Dermis blood vessel endothelial cell (primary cell): ENCODE measurements around the gene C19orf12. TPM values are rescaled to one million over a fixed set of nuclear protein-coding genes. Genes with fewer than 3 reads are reported as not detected.

Source experiments
- DNase-seq: peaks from one replicate; pipeline ENCODE4 v3.0.0; 2010
- total RNA-seq: library from RNA; depleted of rRNA; stranded (reverse); fragments of >200 nt; gene quantifications from 2 replicates; pipeline ENCODE4 v1.2.3, GENCODE V29; 2014

C19orf12 gene
- total RNA-seq, 1 donor from 2014 or later: 29.8 TPM

DNA sequence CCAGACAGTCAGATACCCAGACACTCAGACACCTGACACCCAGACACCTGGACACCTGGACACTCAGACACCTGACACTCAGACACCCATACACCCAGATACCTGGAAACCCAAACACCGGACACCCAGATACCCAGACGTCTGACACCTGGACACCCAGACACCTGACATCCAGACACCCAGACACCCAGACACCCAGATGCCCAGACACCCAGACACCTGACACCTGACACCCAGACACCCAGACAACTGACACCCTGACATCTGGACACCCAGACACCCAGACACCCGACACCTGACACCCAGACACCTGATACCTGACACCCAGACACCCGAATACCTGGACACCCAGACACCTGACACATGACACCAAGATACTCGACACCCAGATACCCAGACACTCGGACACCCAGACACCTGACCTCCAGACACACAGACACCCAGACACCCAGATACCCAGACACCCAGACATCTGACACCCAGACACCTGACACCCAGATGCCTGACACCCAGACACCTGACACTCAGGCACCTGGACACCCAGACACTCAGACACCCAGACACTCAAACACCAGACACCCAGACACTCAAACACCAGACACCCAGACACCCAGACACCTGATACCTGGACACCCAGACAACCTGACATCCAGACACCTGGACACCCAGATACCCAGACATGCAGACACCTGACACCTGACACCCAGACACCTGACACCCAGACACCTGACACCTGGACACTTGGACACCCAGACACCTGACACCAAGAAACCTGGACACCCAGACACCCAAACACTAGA lies 19.1 kb downstream of the C19orf12 start:
- DNase-seq: no peak

DNA sequence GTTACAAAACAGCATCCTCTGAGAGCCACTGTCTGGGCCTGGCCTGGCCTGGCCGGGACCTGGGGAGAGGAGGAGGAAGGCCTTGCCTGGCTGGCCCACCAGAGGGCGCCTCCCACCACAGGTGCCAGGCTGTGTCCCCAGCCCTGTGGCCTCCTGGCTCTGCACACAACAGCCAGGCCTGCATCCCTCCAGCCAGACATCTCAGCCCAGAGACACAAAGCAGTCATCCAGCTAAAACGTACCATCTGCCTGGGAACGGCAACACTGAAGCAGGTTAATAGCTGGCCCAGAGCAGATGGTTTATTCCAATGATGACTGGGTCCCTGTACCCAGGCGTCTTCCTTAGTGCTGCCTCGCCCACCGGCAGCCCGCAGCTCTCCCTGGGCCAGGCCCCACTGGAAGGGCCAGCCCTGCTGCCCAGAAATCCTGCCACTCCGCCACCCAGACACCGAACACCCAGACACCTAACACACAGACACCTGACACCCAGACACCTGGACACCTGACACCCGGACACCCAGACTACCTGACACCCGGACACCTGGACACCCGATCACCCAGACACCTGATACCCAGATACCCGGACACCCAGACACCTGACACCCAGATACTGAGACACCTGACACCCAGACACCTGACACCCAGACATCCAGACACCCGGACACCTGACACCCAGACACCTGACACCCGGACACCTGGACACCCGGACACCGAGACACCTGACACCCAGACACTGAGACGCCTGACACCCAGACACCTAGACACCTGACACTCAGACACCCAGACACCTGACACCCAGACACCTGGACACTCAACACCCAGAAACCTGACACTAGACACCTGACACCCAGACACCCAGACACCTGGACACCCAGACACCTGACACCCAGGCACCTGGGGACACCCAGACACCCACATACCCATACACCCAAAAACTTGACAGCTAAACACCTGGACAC lies 20.1 kb downstream of the C19orf12 start:
- peak; percentile 84 for DNase-seq

DNA sequence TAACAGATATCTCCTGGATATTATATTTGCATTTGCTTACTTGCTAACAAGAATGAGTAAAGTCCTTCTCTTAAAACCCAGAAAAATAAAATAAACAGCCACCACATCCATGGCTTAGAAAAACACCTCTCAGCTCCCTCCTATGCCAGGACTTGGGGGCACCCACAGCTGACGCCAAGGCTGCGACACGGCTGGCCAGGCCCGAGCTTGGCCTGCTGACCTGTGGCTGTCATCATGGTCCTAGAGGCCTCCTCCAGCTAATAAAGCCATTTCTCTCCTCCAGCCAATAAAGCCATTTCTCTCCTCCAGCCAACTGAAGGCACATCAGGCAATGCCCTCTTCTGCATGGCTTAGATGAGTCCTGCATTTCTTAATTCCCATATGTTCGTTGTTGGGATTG lies 20.9 kb downstream of the C19orf12 start:
- no peak for DNase-seq

DNA sequence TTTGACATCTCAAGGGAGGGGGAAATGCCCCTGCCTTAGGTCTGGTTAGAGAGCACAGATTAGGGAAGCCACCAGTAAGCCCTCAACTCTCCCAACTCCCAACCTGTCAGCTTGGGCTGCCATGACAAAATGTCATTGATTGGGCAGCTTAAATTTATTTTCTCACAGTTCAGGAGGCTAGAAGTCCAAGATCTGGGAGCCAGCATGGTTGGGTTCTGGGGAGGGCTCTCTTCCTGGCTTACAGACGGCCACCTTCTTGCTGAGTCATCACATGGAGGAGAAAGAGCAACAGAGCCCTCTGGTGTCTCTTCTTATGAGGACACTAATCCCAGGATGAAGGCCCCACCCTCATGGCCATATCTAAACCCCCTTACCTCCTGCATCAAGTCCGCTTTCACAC lies 24.2 kb downstream of the C19orf12 start:
- peak; percentile 63 for DNase-seq

DNA sequence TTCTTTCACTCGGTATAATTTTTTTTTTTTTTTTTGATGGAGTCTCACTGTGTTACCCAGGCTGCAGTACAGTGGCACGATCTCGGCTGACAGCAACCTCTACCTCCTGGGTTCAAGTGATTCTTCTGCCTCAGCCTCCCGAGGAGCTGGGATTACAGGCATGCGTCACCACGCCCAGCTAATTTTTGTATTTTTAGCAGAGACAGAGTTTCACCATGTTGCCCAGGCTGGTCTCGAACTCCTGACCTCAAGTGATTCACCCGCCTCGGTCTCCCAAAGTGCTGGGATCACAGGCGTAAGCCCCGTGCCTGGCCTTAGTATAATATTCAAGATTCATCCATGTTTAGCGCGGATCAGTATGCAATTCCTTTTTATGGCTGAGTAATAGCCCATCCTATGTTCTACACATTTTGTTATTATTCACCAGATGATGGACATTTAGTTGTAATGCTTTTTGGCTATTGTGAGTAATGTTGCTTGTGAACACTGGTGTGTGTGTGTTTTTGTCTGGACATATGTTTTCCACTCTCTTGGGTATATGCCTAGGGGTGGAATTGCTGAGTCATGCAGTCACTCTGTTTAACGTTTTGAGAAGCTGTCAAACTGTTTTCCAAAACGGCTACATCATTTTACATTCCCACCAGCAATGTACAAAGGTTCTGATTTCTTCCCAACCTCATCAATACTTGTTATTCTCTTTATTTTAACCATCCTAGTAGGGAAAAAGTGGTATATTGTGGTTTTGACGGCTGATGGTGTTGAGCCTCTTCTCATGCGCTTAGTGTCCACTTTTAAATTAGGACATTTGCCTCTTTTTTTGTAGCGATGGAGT lies 26.9 kb downstream of the C19orf12 start:
- peak; percentile 26 for DNase-seq

DNA sequence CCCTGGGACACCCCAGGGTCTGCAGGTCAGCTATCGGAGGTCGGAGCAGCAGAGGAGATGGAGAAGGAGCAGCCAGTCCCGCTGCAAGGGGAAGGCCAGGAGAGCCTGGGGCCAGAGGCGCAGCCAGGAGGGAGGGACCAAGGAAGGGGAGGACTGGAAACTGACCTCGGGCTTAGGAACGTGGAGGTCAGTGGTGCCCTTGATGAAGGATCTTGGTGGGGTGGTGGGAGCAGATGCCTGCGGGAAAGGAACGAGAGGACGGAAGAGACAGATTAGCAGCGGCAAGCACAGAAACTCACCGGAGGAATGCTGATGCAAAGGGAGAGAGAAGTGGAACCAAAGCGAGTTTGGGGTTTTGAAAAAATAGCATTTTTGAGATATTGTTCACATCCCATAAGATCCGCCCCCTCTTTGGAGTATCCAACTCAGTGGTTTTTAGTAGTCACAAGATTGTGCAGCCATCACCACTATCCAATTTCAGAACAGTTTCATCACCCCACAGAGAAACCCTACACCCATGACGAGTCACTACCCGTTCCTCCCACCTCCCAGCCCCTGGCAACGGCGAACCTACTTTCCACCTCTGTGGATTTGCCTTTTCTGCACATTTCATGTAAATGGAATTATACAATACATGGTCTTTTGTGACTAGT lies 27.7 kb downstream of the C19orf12 start:
- DNase-seq: no peak

DNA sequence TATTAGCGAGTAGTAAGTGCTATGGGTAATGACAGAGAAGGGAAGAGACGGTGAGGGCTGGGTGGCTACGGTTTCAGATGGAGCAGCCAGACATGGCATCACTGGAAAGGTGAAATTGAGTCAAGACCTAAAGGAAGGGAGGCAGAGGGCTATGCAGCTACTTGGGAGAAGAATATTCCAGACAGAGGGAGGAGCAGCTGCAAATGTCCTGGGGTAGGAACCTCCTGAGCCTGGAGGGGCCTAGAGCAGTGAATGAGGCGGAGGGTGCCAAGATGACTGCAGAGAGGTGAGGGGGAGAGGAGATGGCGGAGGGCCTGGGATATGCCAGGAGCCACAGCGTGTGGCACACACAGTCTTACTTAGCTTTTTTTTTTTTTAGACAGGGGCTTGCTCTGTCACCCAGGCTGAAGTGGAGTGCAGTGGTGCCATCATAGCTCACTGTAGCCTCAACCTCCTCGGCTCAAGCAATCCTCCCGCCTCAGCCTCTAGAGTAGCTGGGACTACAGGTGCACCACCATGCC lies 28.7 kb downstream of the C19orf12 start:
- no peak for DNase-seq

DNA sequence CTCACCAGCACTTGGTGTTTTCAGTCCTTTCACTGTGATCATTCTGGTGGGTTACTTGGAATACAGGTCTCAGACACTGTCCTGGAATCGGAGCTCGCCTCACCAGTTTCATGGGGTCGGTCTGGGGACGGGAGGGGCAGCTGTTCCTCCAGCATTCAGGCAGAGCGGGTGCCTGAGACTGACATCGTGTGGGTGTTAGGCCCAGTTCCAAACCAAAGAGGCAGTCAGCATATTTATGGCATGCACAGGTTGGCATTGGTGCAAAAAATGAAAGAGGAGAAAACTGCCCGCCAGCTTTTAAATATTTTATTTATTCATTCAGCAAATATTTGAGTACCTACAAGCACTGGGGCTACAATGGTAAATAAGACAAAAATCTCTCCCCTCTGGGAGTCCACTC lies 29.7 kb downstream of the C19orf12 start:
- DNase-seq: no peak

DNA sequence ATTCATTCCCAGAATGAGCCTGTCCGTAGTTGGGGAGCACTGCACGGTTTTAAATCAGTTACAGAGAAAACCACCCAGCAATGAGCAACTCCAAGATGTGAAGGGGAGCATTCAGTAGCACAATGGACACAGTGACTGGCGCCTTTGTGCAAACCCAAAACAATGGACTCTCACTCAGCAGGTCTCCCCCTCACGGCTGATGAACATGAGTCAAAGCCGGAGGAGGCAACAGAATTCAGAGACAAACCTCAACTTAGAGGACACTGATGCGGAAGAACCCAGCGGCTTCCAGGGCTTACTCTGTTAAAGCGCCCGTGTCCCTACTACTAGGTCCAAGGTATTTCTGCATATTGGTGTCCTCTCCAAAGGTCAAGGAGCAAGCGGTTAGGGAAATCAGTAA lies 32.1 kb downstream of the C19orf12 start:
- no peak for DNase-seq

DNA sequence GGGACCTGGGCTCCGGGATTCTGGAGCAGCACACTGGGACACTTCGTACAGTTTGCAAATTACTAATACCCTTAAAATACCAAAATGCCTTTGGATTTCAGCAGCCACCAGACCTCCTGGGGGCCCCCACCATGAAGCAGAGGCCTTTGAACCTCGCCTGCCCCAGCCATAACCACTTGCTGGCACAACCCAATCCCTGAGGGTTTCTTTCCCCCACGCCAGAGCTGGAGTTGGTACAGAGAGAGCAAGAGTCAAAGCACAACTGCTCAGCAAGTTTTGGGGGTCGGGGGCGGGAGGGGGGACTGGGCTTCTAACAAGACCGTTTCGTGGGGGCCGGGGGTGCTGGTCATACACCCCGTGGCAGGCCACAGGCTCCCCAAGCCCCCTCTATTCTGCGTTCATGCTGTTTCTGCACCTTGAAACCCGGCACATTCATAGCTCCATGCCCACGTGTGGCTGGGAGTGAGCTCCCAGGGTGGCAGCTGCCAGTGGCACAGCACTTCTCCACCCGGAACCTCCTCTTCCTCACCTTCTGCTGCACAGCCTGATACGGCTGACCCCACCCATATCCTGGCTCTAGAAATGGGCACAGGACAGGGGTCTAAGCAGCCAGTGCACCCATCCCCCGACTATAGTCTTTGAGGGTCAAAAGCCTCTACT lies 32.7 kb downstream of the C19orf12 start:
- DNase-seq: no peak

DNA sequence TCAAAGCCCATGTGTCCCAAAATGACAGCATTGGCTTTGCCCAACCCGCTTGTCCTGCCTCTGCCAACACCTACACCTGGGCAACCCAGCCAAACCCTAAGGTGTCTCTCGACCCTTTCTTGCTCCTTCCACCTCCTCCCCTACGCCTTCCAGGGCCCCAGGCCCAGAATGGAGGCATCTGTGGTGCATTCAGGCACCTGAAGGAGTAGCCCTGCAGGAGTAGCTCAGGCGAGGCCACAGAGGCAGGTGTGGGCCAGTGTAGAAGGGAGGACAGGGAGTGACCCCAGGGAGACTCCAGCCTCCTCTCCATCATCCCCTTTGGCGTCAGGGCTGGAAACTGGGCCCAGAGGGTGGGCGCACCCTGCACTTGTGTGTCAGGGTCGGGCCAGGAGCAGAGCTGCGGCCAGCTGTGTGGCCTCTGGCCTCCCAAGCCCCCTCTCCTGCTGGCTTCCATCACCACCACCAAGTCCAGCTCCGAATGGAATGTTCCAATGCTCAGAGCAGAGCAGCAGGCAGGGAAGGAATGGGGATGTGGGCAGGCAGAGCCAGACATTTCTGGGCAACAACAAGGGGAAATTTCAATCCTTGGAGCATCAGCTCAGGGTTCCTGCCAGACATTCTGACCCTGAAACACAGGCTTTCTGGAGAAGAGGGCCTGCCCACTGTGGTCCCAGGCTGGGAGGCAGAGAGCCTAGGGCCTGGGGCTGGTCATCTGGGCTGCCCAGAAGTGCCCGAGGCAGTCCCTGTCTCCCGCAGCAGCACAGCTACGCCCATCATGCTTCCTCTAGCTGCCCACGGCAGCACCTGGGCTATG lies 33.4 kb downstream of the C19orf12 start:
- DNase-seq: no peak

DNA sequence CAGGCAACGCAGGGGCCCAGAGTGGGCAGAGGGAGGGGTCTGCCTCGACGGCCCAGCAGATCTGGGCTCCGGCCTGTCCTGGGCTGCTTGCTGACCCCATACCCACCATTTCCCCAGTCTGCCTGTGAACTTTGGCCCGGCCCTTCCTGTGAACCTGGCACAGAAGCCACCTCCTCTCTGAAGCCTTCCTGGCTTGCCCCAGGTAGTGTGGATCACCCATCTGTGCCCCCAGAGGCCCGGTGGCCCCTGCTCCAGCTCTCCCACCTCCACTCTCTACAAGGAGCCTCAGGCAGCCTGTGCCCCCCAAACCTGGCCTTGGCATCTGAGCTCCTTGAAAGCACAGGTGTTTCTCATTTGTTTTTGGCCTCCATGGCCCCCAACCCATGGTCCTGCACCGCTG lies 34.1 kb downstream of the C19orf12 start:
- no peak for DNase-seq

DNA sequence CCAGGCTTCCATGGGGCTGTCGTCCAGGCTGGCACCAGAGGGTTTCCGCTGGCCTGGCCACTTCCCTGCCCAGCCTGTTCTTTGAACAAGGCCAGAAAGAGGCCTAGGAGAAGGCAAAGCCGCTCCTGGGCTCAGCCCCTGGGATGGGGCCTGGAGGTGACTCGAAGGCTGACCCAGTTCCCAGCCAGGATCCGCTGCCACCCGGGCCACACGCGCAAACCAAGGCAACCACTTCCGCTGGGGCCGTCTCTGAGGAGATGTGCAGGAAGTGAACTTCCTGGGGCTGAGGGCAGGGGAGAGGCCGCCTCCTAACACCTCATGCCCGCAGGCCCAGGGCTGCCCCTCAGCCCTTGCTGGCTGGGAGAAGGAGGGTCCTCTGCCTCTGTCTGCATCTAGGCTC lies 34.6 kb downstream of the C19orf12 start:
- peak; percentile 37 for DNase-seq

DNA sequence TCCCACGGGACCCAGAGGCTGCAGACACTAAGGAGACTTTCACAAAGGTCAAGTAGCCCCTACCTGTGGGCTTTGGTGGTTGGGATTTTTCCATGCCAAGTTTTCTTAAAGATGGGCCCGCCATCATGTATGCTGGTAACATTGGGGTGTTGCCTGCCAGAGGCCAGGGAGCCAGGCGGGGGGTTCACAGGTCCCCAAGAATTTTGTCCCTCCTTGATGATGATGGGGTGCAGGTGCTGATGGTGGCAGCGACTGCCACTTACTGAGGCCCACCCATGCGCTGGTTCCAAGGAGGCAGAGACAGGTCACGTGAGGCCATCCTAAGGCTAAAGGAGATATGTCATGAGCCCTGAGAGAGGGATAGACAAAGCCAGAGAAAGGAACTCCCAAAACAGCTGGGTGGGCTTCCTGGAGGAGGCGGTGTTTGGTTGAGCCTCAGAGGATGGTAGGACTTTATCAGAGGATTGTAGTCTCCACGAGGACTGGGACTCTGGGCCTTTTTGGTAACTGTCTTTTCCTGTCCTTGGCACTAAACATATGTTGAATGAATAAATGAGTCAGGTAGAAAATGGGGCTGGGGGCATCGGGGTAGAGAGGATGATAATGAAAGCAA lies 35.4 kb downstream of the C19orf12 start:
- DNase-seq: no peak

DNA sequence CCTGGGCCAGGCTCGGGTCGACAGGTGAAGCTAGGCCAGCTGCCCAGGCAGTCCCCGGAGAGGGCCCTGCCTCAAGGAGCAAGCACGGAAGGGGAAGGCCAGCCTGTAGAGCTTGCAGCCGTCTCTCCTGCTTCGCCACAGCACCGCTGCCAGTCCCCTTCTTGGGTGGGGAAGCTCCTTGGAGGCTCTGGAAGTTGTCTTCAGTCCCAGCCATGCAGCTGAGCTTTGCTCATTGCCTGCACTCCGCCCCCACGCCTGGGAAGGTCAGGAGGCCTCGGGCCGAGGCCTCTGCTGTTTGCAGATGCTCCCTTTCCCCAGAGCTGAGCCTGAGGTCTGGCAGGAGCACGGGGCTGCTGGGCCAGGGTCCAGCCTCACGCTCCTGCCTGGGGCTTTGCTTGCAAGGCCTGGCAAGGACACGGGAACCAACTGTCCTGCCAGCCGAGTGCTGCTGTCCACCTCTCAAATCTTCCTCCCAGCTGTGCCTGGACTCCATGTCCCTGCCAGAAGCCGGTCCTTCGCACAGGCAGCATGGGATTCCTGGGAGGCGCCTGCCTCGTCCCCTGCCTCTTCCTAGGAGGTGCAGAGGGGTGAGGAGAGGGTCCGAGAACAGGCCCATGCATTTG lies 36.5 kb downstream of the C19orf12 start:
- DNase-seq: no peak

DNA sequence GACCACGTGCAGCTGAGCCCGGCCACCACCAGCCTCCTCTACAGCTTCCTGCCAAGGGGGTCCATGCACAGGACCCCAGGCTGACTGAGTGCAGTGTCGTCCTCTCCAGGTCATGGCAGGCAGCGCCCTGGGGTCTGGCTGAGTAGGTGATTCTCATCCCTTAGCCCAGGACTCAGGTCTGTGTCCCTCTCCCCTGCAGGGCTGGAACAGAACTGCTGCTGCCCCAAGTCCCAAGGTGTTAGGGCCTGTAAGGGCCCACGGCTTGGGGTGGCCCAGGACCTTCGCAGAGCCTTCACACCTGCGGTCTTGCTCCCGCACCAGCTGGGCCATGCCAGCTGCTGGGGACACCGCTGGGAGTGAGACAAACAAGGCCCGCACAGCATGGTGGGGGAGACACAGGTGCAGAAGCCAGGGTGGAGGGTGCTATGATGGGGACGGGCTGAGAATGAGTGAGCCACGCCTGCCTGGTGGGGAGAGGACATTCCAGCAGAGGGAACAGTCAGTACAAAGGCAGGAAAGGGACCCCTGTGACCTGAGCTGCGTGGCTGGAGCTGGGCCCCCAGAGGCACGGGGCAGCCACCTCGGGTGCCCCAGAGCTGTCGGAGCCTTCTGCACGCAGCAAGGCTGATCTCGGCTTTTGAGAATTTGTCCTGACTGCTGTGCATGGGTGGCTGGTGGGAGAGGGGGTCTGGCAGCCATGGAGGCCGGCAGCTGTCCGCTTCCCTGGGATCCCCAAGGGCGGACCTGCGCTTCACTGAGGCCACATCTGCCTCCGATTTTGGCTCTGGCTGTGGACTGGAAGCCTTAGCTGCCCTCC lies 37.9 kb downstream of the C19orf12 start:
- DNase-seq: no peak

DNA sequence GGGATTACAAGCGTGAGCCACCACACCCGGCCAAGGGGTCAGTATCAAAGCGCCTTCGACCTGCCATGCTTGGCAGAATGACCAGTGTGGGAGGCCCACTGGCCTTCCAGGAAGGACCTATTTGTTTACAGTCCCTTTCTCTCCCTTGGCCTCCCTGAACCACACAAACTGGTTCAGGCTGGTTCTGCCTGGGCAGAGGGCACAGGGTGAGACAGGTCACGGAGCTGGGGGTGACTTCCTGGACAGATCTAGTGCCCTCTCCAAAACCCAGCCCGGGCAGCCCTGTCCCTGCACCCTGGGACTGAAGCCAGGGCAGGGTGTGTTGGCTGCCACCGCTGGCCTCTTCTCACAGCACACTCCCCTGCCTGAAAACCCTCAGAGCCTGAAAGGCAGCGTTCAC lies 38.5 kb downstream of the C19orf12 start:
- no peak for DNase-seq

DNA sequence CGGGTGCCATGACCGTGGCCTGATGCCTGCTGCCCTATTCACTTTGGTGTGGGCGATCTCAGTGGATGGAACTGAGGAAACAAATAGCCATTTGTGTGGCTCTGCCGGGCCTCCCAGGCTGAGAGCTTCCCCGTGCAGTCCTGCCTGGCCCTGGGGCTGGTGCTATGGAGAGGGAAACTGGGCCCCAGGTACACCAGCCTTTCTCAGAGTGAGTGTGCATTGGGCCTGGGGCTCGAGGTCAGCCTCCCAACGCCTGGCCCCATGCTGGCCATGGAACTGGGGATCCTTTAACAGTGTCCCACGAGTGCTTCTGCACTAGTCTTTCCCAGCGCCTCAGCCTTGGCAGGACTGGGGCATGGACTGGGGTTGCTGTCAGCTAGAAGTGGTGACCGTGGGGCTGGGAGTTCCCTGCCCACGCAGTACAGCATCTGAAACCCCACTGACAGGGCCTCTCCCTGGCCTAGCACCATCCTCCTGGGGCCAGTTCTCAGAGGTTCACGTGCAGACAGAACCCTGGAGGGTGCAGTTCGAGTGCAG lies 39.3 kb downstream of the C19orf12 start:
- DNase-seq: no peak
